Measurements from ENCODE around the gene EDEM3. TPM values are rescaled to one million over a fixed set of nuclear protein-coding genes. Genes with fewer than 3 reads are reported as not detected.
"Not testable (repeated sequence)": the region's sequence is repeated elsewhere in the genome, so short reads cannot be mapped to it uniquely, and the experiment has no call there.

The EDEM3 gene
- total and polyA plus RNA-seq, 9 donors, result 20.3 to 31.4 (median 25.4) TPM

DNA sequence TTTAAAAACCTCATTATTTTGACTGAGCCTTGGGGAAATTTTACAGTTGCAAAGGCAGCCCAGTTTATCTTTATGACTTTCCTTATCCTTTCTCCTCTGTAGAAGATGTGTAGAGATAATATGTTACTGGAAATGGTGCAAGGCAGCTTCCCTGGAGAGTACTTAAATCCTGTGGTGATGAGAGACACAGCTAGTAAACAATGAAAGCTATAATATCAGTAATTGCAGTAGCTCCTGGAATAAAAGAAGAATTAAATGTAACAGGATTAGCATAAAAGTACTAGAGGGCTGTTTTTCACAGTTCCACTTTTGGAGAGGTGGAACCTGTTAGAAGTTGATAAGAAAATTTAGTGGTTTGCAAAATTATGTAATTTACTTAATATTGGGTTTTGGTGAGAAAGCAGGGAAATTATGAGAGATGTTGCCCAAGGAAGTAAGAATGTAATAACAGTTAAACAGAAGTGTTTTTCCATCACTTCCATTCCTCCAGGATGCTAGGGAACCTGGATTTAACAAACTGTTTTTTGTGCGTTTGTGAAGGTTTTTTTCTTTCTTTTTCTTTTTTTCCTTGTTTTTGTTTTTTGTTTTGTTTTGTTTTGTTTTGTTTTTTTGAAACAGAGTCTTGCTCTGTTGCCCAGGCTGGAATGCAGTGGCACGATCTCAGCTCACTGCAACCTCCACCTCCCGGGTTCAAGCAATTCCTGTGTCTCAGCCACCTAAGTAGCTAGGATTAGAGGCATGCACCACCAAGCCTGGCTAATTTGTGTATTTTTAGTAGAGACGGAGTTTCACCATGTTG is 15.7 kb upstream of the EDEM3 start:
- Histone ChIP-seq H3K9me3 (replicated peaks; ENCODE audit: control insufficient read depth, low read depth, low read length) (no peaks in the 10 kb centered on the region), H3K4me3 (ENCODE audit: low read length) (no peak overlapping the region), H3K4me1 (ENCODE audit: control insufficient read depth, insufficient read depth, low read length) (no peaks in the 10 kb centered on the region), H3K27ac (ENCODE audit: low read length) (no peak overlapping the region), H3K27me3 (ENCODE audit: control insufficient read depth, insufficient read depth, low read length) (no peaks in the 10 kb centered on the region), H3K36me3 (ENCODE audit: control insufficient read depth, insufficient read depth, low read length) (no peaks in the 10 kb centered on the region)
- WGBS (ENCODE audit: insufficient coverage), result 80% methylated on average over 1 of the region's 4 CpGs
- DNase-seq, result peak; percentile 45

DNA sequence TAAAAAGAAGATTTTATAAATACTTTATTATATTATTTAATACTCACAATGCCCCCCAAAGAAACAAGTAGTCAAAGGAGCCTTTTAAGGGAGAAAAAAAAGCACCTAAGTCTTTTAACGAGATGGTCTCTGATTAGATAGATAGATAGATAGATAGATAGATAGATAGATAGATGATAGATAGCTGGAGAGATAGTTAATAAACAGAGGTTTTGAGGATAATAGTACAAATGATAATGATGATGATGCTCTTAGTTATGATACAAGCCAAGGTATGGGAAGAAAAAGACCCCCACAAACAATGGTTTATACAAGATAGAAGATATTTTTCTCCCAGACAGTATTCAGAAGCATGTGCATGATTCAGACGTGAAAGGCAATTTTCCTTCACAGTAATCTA is 14.6 kb upstream of the EDEM3 start:
- H3K27me3 ChIP-seq (ENCODE audit: control insufficient read depth, insufficient read depth, low read length), result no peaks in the 10 kb centered on the region
- H3K27ac ChIP-seq (ENCODE audit: low read length), result no peak overlapping the region
- DNase-seq, result no peak
- H3K9me3 ChIP-seq (replicated peaks; ENCODE audit: control insufficient read depth, low read depth, low read length), result no peaks in the 10 kb centered on the region
- no peaks in the 10 kb centered on the region for H3K36me3 ChIP-seq (ENCODE audit: control insufficient read depth, insufficient read depth, low read length)
- no peaks in the 10 kb centered on the region for H3K4me1 ChIP-seq (ENCODE audit: control insufficient read depth, insufficient read depth, low read length)
- WGBS (ENCODE audit: insufficient coverage), result no CpG with 5 or more reads among the region's 2 CpGs
- H3K4me3 ChIP-seq (ENCODE audit: low read length), result no peak overlapping the region

DNA sequence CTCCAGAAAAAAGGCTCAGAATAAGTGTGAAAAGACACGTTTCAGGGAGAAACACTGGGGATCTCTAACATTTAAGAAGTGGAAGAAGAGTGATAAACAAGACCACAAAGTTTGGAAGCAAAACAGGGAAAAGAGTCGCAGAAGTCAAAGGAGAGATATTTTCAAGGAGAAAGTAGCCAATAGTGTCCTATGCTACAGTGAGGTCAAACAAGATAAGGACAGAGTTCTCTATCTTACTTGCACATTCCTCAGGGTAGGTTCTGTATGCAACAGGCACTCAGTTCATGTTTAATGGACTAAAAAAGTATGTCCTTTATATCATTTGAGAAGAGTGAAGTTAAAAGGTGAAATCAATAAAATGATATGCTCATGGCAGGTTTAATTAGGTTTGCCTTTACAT is 13.8 kb upstream of the EDEM3 start:
- Histone ChIP-seq H3K4me3 (ENCODE audit: low read length) (no peak overlapping the region), H3K27me3 (ENCODE audit: control insufficient read depth, insufficient read depth, low read length) (no peaks in the 10 kb centered on the region), H3K27ac (ENCODE audit: low read length) (no peak overlapping the region), H3K4me1 (ENCODE audit: control insufficient read depth, insufficient read depth, low read length) (no peaks in the 10 kb centered on the region), H3K9me3 (replicated peaks; ENCODE audit: control insufficient read depth, low read depth, low read length) (no peaks in the 10 kb centered on the region), H3K36me3 (ENCODE audit: control insufficient read depth, insufficient read depth, low read length) (no peaks in the 10 kb centered on the region)
- WGBS (ENCODE audit: insufficient coverage), result 88% methylated on average over 1 of the region's 2 CpGs
- no peak for DNase-seq

DNA sequence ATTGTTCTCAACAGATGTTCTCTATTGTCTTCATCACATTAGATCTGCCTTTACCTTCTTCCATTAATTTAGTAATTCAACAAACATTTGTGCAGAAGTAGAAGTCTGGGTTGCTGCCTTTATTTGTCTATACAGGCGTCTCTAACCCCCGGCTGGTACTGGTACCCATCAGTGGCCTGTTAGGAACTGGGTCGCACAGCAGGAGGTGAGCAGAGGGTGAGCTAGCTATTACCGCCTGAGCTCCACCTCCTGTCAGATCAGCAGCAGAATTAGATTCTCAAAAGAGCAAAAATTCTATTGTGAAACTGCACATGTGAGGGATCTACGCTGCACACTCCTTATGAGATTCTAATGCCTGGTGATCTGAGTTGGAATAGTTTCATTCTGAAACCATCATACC is 12.9 kb upstream of the EDEM3 start:
- 80% methylated on average over 1 of the region's 5 CpGs for WGBS (ENCODE audit: insufficient coverage)
- Histone ChIP-seq H3K36me3 (ENCODE audit: control insufficient read depth, insufficient read depth, low read length) (no peaks in the 10 kb centered on the region), H3K4me3 (ENCODE audit: low read length) (no peak overlapping the region), H3K4me1 (ENCODE audit: control insufficient read depth, insufficient read depth, low read length) (no peaks in the 10 kb centered on the region), H3K27ac (ENCODE audit: low read length) (no peak overlapping the region), H3K27me3 (ENCODE audit: control insufficient read depth, insufficient read depth, low read length) (no peaks in the 10 kb centered on the region), H3K9me3 (replicated peaks; ENCODE audit: control insufficient read depth, low read depth, low read length) (no peaks in the 10 kb centered on the region)
- no peak for DNase-seq

DNA sequence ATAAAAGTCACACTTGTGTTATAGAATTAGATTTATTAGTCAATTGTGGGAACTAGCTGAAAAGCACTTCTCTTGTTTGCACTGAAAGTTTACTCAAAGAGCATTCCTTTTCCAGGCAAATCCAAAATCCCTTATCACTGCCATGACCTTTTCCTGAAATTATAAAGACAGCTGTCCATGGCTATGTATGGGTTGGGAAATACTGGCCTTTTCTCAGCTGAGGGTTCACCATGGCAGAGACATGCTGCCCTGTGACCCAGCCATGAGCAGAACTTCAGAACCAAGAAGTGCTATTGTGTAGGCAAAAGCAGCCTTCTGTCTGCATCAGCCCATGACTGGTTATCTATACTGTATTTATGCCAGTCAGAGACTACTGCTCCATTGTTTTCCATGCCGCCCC is 9.8 kb upstream of the EDEM3 start:
- H3K36me3 ChIP-seq (ENCODE audit: control insufficient read depth, insufficient read depth, low read length), result no peaks in the 10 kb centered on the region
- no peaks in the 10 kb centered on the region for H3K9me3 ChIP-seq (replicated peaks; ENCODE audit: control insufficient read depth, low read depth, low read length)
- H3K27me3 ChIP-seq (ENCODE audit: control insufficient read depth, insufficient read depth, low read length), result no peaks in the 10 kb centered on the region
- no peak overlapping the region for H3K4me3 ChIP-seq (ENCODE audit: low read length)
- H3K27ac ChIP-seq (ENCODE audit: low read length), result no peak overlapping the region
- 100% methylated on average over 1 of the region's 1 CpG for WGBS (ENCODE audit: insufficient coverage)
- no peak for DNase-seq
- no peaks in the 10 kb centered on the region for H3K4me1 ChIP-seq (ENCODE audit: control insufficient read depth, insufficient read depth, low read length)

DNA sequence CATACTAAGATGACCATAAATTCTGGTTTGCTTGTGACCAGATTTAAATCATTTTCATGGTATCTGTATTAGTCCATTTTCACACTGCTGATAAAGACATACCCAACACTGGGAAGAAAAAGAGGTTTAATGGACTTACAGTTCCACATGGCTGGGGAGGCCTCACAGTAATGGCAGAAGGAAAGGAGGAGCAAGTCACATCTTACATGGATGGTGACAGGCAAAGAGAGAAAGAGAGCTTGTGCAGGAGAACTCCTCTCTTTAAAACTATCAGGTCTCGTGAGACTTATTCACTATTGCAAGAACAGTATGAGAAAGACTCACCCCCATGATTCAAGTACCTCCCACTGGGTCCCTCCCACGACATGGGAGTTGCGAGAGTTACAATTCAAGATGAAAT is 8.9 kb upstream of the EDEM3 start:
- 100% methylated on average over 2 of the region's 3 CpGs for WGBS (ENCODE audit: insufficient coverage)
- not testable (repeated sequence) for H3K9me3 ChIP-seq (replicated peaks; ENCODE audit: control insufficient read depth, low read depth, low read length); H3K4me1 ChIP-seq (ENCODE audit: control insufficient read depth, insufficient read depth, low read length); DNase-seq; H3K4me3 ChIP-seq (ENCODE audit: low read length); H3K36me3 ChIP-seq (ENCODE audit: control insufficient read depth, insufficient read depth, low read length); H3K27me3 ChIP-seq (ENCODE audit: control insufficient read depth, insufficient read depth, low read length); H3K27ac ChIP-seq (ENCODE audit: low read length)

DNA sequence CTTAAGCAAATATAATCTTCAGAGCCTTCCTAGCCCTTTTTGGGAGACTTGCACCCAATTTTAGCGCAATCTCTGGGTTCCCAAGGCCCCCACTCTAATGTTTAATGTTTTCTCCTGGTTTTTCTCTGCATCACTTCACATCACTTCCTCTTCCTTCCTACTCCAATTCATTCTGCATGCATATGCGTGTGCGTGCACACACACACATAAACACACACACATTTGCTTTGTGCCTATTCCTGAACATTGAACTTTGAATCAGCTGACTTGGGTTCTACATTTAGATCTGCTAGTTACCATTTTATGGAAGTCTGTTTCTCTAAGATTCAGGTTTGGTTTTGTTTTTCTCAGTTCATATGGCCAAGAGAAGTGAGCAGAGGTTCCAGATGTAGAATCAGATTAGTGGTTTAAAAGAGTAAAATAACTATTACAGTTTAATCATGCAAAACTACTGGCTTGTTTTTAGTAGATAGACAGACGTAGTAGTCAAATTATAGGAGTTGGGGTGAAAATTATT is 7.4 kb upstream of the EDEM3 start:
- Histone ChIP-seq H3K4me1 (ENCODE audit: control insufficient read depth, insufficient read depth, low read length) (no peaks in the 10 kb centered on the region), H3K27me3 (ENCODE audit: control insufficient read depth, insufficient read depth, low read length) (no peaks in the 10 kb centered on the region), H3K27ac (ENCODE audit: low read length) (no peak overlapping the region), H3K4me3 (ENCODE audit: low read length) (no peak overlapping the region), H3K9me3 (replicated peaks; ENCODE audit: control insufficient read depth, low read depth, low read length) (no peaks in the 10 kb centered on the region), H3K36me3 (ENCODE audit: control insufficient read depth, insufficient read depth, low read length) (no peaks in the 10 kb centered on the region)
- 93% methylated on average over 3 of the region's 4 CpGs for WGBS (ENCODE audit: insufficient coverage)
- DNase-seq, result no peak

DNA sequence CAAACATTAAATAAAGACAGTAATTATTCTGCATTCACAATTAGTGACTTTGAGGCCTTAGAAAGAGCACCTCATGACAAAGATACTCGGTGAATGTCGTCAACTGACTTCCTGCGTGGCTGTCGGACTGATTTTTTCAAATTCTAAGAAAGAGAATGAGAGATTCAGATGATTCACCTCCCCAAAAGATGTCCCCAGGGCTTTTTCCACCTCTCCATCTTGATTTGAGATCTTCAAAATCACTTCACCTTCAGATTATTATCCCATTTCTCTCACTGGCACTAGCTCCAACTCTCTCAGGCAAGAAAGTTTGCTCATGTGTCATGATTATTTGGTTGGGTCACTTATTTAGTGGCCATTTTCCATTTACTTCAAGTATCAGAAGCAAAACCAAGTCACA is 5.0 kb upstream of the EDEM3 start:
- H3K4me3 ChIP-seq (ENCODE audit: low read length), result no peak overlapping the region
- no peak for DNase-seq
- no peaks in the 10 kb centered on the region for H3K36me3 ChIP-seq (ENCODE audit: control insufficient read depth, insufficient read depth, low read length)
- H3K9me3 ChIP-seq (replicated peaks; ENCODE audit: control insufficient read depth, low read depth, low read length), result no peaks in the 10 kb centered on the region
- H3K4me1 ChIP-seq (ENCODE audit: control insufficient read depth, insufficient read depth, low read length), result peaks cover 5% of the 10 kb centered on the region
- no peaks in the 10 kb centered on the region for H3K27me3 ChIP-seq (ENCODE audit: control insufficient read depth, insufficient read depth, low read length)
- H3K27ac ChIP-seq (ENCODE audit: low read length), result no peak overlapping the region
- WGBS (ENCODE audit: insufficient coverage), result no CpG with 5 or more reads among the region's 4 CpGs

DNA sequence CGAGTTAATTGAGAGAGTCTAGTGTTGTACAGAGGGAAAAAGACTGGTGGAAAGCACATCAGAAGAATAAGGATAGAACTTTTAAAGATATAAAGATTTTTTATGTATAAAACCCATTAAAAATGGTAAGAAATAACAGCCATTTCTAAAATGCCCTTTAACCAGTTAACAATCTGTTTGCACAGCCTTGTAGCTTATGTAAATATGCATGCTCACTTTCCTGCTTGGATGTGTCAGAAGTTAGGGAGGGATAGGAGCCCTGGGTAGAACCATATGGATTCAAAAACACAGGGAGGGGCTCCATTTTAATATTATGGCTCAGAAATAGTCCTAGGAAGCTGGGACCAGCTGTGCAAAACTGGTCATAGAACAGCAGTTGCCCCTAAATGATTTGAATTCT is 4.5 kb upstream of the EDEM3 start:
- no peak overlapping the region for H3K27ac ChIP-seq (ENCODE audit: low read length)
- no peak overlapping the region for H3K4me3 ChIP-seq (ENCODE audit: low read length)
- H3K9me3 ChIP-seq (replicated peaks; ENCODE audit: control insufficient read depth, low read depth, low read length), result no peaks in the 10 kb centered on the region
- H3K27me3 ChIP-seq (ENCODE audit: control insufficient read depth, insufficient read depth, low read length), result no peaks in the 10 kb centered on the region
- WGBS (ENCODE audit: insufficient coverage), result no CpG with 5 or more reads among the region's 1 CpG
- H3K4me1 ChIP-seq (ENCODE audit: control insufficient read depth, insufficient read depth, low read length), result peaks cover 5% of the 10 kb centered on the region
- DNase-seq, result no peak
- H3K36me3 ChIP-seq (ENCODE audit: control insufficient read depth, insufficient read depth, low read length), result no peaks in the 10 kb centered on the region

DNA sequence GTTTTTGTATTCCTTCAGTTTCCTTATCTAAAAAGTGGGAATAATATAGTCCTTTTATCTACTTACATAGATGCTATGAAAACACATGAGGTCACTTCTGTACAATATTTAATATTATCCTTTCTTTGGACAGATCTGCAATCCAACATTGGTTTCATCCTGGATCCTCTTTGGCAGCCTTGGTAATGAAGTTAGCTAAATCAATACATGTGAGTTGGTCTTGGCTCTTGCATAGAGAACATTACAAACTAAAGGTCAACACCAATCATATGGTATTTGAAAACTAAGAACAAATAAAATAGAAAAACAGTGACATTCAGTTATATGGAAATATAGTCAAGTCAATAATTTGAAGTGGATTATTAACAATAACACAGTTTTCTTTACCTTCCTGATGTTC is 3.2 kb upstream of the EDEM3 start:
- Histone ChIP-seq H3K36me3 (ENCODE audit: control insufficient read depth, insufficient read depth, low read length) (no peaks in the 10 kb centered on the region), H3K27ac (ENCODE audit: low read length) (no peak overlapping the region), H3K9me3 (replicated peaks; ENCODE audit: control insufficient read depth, low read depth, low read length) (no peaks in the 10 kb centered on the region), H3K4me3 (ENCODE audit: low read length) (no peak overlapping the region), H3K4me1 (ENCODE audit: control insufficient read depth, insufficient read depth, low read length) (peaks cover 5% of the 10 kb centered on the region), H3K27me3 (ENCODE audit: control insufficient read depth, insufficient read depth, low read length) (no peaks in the 10 kb centered on the region)
- no peak for DNase-seq

DNA sequence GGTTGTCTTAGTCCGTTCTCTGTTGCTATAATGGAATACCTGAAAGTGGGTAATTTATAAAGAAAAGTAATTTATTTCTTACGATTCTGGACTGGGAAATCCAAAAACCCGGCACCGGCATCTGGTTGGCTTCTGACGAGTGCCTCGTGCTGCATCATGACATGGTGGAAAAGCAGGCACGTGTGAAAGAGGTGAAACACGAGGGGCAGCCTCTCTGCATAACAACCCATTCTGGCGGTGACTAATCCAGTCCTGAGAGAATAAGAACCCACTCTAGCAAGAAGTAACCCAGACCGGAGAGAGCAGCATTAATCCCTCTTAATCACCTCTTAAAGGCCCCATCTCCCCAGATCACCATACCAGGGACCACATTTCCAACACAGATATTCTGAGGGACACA is 2.7 kb upstream of the EDEM3 start:
- H3K27me3 ChIP-seq (ENCODE audit: control insufficient read depth, insufficient read depth, low read length), result no peaks in the 10 kb centered on the region
- H3K9me3 ChIP-seq (replicated peaks; ENCODE audit: control insufficient read depth, low read depth, low read length), result no peaks in the 10 kb centered on the region
- no peak overlapping the region for H3K27ac ChIP-seq (ENCODE audit: low read length)
- DNase-seq, result no peak
- no peaks in the 10 kb centered on the region for H3K36me3 ChIP-seq (ENCODE audit: control insufficient read depth, insufficient read depth, low read length)
- H3K4me3 ChIP-seq (ENCODE audit: low read length), result no peak overlapping the region
- WGBS (ENCODE audit: insufficient coverage), result 79% methylated on average over 9 of the region's 10 CpGs
- H3K4me1 ChIP-seq (ENCODE audit: control insufficient read depth, insufficient read depth, low read length), result peaks cover 5% of the 10 kb centered on the region

Data from muscle of leg (tissue), 11 donors.